Measurements from ENCODE around the gene HPSE2. TPM values are rescaled to one million over a fixed set of nuclear protein-coding genes. Genes with fewer than 3 reads are reported as not detected.
"Not testable (repeated sequence)": the region's sequence is repeated elsewhere in the genome, so short reads cannot be mapped to it uniquely, and the experiment has no call there.

HPSE2 gene
- total RNA-seq, 1 experiment from 2014 or later = not detected

GRCh38 chr10:98953251-98953650 is 282.4 kb downstream of the HPSE2 start:
- DNase-seq (ENCODE audit: low read depth) = no peak
- in situ Hi-C loops (cut with HindIII; ENCODE audit: low pct_unique_long_range_greater_than_20kb, low sequenced_read_pairs) = no loop called here

- in situ Hi-C loops (cut with HindIII; ENCODE audit: low pct_unique_long_range_greater_than_20kb, low sequenced_read_pairs) = no loop called here
- no peak for DNase-seq (ENCODE audit: low read depth)
These were observed 284.2 kb downstream of the HPSE2 start for GRCh38 chr10:98951269-98952000.

- no peak for DNase-seq (ENCODE audit: low read depth)
- in situ Hi-C loops (cut with HindIII; ENCODE audit: low pct_unique_long_range_greater_than_20kb, low sequenced_read_pairs) = no loop called here
These were observed 285.5 kb downstream of the HPSE2 start for GRCh38 chr10:98950106-98950505.

- DNase-seq (ENCODE audit: low read depth) = no peak
- in situ Hi-C loops (cut with HindIII; ENCODE audit: low pct_unique_long_range_greater_than_20kb, low sequenced_read_pairs) = no loop called here
These were observed 286.3 kb downstream of the HPSE2 start for GRCh38 chr10:98949306-98949705.

- DNase-seq (ENCODE audit: low read depth) = no peak
- in situ Hi-C loops (cut with HindIII; ENCODE audit: low pct_unique_long_range_greater_than_20kb, low sequenced_read_pairs) = no loop called here
These were observed 292.0 kb downstream of the HPSE2 start for GRCh38 chr10:98943681-98944080.

GRCh38 chr10:98929709-98930108 is 305.9 kb downstream of the HPSE2 start:
- in situ Hi-C loops (cut with HindIII; ENCODE audit: low pct_unique_long_range_greater_than_20kb, low sequenced_read_pairs) = no loop called here
- no peak for DNase-seq (ENCODE audit: low read depth)

- in situ Hi-C loops (cut with HindIII; ENCODE audit: low pct_unique_long_range_greater_than_20kb, low sequenced_read_pairs) = no loop called here
- no peak for DNase-seq (ENCODE audit: low read depth)
These were observed 310.0 kb downstream of the HPSE2 start for GRCh38 chr10:98925651-98926050.

GRCh38 chr10:98924526-98924925 is 311.1 kb downstream of the HPSE2 start:
- in situ Hi-C loops (cut with HindIII; ENCODE audit: low pct_unique_long_range_greater_than_20kb, low sequenced_read_pairs) = no loop called here
- no peak for DNase-seq (ENCODE audit: low read depth)

- in situ Hi-C loops (cut with HindIII; ENCODE audit: low pct_unique_long_range_greater_than_20kb, low sequenced_read_pairs) = no loop called here
- no peak for DNase-seq (ENCODE audit: low read depth)
These were observed 314.3 kb downstream of the HPSE2 start for GRCh38 chr10:98921316-98921715.

GRCh38 chr10:98920807-98921206 is 314.8 kb downstream of the HPSE2 start:
- in situ Hi-C loops (cut with HindIII; ENCODE audit: low pct_unique_long_range_greater_than_20kb, low sequenced_read_pairs) = no loop called here
- no peak for DNase-seq (ENCODE audit: low read depth)

GRCh38 chr10:98920360-98920759 is 315.3 kb downstream of the HPSE2 start:
- in situ Hi-C loops (cut with HindIII; ENCODE audit: low pct_unique_long_range_greater_than_20kb, low sequenced_read_pairs) = no loop called here
- no peak for DNase-seq (ENCODE audit: low read depth)

GRCh38 chr10:98919899-98920298 is 315.8 kb downstream of the HPSE2 start:
- in situ Hi-C loops (cut with HindIII; ENCODE audit: low pct_unique_long_range_greater_than_20kb, low sequenced_read_pairs) = no loop called here
- DNase-seq (ENCODE audit: low read depth) = no peak

GRCh38 chr10:98917828-98918227 is 317.8 kb downstream of the HPSE2 start:
- no peak for DNase-seq (ENCODE audit: low read depth)
- in situ Hi-C loops (cut with HindIII; ENCODE audit: low pct_unique_long_range_greater_than_20kb, low sequenced_read_pairs) = no loop called here

GRCh38 chr10:98916526-98917125 is 319.0 kb downstream of the HPSE2 start:
- in situ Hi-C loops (cut with HindIII; ENCODE audit: low pct_unique_long_range_greater_than_20kb, low sequenced_read_pairs) = no loop called here
- no peak for DNase-seq (ENCODE audit: low read depth)

GRCh38 chr10:98915911-98916310 is 319.7 kb downstream of the HPSE2 start:
- in situ Hi-C loops (cut with HindIII; ENCODE audit: low pct_unique_long_range_greater_than_20kb, low sequenced_read_pairs) = no loop called here

GRCh38 chr10:98910546-98910945 is 325.1 kb downstream of the HPSE2 start:
- no peak for DNase-seq (ENCODE audit: low read depth)
- in situ Hi-C loops (cut with HindIII; ENCODE audit: low pct_unique_long_range_greater_than_20kb, low sequenced_read_pairs) = no loop called here

More at GRCh38 chr10:98915911-98916310, 319.7 kb downstream of the HPSE2 start:
- DNase-seq (ENCODE audit: low read depth) = no peak

- in situ Hi-C loops (cut with HindIII; ENCODE audit: low pct_unique_long_range_greater_than_20kb, low sequenced_read_pairs) = no loop called here
- DNase-seq (ENCODE audit: low read depth) = no peak
These were observed 325.6 kb downstream of the HPSE2 start for GRCh38 chr10:98910048-98910447.

- no peak for DNase-seq (ENCODE audit: low read depth)
- in situ Hi-C loops (cut with HindIII; ENCODE audit: low pct_unique_long_range_greater_than_20kb, low sequenced_read_pairs) = no loop called here
These were observed 326.8 kb downstream of the HPSE2 start for GRCh38 chr10:98908868-98909267.

GRCh38 chr10:98908247-98908646 is 327.4 kb downstream of the HPSE2 start:
- in situ Hi-C loops (cut with HindIII; ENCODE audit: low pct_unique_long_range_greater_than_20kb, low sequenced_read_pairs); DNase-seq (ENCODE audit: low read depth): not testable (repeated sequence)
